NCI-H1105 (cell line): Measurements from ENCODE around the gene LPP.
A peak's percentile ranks its signal among the peaks of the same experiment; 100 is the strongest.

Experiments used
- DNase-seq: peaks from one replicate; lab custom pipeline; 2025; lab: John Stamatoyannopoulos, UW

Gene LPP

DNA sequence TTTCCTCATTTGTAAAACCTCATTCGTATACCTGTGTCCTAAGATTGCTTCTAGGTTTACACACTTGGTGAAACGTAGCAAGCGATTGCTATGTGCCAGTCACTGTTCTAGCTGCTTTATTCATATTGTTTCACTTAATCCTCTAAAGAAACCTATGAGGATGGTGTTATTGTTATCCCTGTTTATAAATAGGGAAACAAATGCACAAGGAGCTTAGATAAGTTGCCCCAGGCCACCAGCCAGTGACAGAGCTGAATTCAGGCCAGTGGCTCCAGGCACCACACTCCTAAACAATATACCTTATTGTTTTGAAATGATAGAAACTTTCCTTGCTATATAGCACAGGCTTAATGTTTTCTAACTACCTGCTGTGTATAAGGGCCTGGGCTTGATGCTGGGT lies 44.0 kb downstream of the LPP start:
- DNase-seq, result no peak

DNA sequence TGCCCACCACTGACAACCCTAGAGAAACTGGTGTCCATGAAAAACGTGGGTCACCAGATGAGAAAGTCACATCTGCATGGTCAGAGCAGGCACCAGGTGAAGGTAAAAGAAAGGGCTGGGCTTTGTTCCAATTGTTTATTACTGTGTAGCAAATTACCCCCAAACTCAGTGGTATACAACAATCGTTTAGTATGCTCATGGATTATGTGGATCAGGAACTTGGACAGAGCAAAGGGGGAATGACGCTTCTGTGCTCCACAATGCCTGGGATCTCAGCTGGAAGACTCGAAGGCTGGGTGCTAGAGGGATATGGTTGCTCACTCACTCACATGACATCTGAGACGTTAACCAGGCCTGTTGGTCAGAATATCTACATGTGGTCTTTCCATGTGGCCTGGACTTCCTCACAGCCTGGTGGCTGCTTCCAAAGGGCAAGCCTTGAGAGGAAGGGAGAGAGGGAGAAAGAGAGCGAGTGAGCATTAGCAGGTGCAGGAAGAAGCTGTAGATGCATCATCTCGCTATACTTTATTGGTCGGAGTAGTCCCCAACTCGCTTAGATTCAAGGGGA lies 44.9 kb downstream of the LPP start:
- DNase-seq, result no peak

DNA sequence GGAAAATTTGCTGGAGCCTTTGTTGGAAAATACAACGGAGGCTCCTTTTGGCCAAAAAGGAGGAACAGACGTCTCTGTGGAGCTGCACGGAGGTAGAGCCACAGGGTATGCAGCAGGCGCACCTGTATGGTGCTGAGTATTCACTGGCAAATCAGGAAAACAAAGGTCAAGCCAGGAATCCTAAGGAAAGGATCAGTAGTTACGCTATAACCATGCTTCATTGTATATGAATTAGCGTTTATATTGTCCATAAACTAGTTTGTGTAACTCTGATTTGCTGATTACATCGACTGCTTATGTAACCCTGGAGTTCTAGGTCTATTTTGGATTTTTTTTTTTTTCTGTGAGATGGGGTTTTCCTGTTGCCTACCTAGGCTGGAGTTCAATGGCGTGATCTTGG lies 45.4 kb downstream of the LPP start:
- DNase-seq, result no peak

DNA sequence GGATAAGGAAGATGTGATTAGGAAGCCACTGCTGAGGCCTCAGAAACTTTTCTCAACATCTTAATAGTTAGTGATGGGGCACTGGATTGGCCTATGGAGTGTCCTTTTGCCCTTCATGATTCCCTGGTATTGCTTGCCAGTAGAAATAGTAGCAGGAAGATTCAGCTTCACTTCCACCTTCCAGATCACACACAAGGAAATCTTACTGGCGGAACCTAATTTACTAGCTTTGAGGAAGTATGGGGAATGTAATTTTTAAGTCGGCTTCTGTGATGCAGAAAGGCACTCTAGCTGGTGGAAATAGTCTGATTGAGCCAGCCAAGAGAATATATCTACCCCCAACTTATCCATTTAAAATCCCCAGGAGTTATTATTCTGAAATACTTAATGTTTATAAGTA lies 46.5 kb downstream of the LPP start:
- no peak for DNase-seq

DNA sequence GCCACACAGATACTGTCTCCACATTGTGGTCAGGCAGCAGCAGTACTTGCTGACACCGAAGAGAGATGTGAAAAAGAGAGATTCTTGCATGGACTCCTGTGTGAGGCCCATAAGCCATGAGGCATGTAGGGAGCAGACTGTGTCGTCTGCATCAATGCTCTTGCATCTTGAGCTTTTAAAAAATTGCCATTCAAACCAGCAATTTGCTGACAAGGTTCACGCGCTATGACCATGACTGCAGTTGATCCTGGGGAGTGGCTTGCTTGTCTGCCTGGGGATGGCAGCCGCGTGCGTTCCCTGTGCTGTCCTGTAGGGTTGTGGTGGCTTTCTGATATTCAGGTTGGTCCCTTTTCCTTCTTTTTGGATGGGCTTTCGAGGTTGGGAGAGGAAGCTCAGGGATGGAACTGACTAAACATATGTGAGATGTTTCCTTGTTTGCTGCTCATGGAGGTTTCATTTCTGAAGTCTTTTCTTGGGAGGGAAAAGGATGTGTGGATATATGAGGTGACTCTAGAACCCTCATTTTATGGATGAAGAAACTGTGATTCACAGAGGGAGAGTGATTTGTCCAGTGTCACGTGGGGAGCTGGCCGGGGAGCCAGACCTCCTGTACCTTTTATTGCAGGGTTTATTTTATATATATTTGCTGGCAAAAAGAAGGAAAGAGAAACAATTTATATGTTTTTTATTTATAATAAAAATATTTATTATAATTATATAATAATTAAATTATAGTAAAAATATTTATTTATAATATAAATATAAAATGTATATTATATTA lies 48.6 kb downstream of the LPP start:
- DNase-seq, result no peak

DNA sequence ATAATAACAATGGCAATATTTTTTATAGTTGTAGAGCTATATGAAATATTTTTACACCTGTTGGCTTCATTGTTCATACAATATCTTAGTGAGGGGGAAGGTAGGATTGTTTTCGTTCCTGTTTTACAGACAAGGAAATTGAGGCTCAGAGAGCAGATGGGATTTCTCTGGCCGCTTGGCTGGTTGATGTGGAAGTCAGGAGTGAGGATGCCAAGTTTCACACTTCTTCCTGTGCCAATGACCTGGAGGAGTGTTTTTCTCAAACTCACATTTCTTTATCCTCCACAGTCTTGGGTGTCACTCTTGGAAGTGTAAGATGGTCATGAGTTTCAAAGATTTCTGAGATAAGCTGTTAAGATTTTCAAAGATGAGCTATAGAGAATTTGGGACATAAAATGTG lies 50.6 kb downstream of the LPP start:
- no peak for DNase-seq

DNA sequence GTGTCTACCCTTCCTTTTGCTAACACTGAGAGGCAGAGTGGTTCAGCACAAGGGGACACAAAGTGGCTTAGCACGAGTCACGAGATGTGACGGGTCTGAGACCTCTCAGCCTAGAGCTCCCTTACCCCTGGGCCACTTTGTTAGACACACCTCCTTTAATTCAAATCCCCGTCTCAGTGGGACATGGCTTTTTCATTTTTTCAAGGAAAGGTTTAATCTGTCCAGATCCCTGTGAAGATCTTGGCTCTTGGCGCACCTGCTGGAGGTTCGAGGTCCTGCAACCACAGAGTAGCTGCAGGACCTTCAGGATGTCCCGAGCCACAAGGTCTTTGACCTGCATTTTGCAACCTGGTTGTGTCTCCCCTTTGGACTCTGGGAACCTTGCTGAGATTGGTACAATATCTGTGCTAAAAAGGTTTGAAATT lies 52.0 kb downstream of the LPP start:
- DNase-seq, result no peak

DNA sequence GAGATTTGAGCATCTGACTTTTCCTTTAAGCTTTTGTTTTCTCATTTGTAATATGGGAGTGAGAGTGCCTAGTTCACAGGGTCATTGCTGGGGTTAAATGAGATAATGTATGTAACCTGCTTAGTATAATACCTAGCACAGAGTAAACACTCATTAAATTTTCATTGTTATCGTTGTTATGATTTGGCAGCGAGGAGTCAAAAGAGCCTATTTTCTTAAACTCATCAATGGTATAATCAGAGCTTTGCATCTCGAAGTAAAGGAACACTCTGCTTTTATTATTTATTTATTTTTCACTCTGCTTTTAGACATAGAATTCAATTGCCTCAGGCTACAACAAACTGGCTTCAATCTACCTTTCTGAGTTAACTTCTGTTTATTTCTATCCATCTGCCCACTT lies 52.8 kb downstream of the LPP start:
- no peak for DNase-seq

DNA sequence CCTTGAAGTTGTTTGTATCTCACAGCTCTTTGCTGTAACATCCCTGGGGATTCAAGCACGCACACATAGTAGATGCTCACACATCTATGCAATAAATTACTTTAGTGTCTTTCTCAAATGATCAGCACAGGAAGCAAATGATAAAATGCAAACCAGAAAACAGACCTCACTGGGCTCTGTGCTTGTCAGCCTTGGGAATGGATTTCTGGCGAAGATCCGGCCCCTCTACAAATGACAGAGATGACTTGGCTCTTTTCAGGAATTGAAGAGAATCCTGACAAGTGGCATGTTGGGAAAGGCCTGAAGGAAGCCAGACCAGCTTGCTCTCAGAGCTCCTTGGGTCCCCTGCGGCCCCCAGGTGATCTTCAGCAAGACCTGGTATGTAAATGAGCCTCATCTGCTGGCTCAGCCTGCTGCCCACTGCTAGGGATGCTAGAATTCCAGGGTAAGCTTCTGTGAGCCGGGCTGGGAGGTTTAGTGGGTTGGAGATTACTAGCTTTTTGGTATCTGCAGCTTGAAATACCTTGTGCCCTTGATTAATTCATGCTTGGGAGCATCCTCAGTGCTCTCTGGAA lies 54.1 kb downstream of the LPP start:
- no peak for DNase-seq

DNA sequence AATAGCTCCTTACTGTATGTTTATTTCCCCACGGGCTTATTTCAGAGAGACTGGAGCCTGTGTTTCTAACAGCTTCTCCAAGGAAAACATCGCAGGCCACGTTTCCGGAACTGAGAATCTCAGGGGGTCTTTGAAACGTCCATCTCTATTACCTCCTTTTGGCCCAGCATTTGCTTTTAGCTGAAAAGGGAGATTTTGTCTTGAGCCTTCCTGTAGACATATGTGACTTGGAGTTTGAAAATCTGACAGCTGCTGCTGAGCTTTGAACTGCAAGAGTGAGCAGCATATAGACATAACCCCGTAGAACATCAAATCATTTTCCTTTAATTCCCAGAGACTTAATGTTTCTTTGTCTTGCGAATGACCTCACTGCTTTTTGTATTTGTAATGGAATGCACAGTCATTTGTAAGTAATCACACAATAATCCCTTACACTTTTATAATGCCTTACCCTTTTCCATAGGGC lies 54.6 kb downstream of the LPP start:
- DNase-seq, result no peak

DNA sequence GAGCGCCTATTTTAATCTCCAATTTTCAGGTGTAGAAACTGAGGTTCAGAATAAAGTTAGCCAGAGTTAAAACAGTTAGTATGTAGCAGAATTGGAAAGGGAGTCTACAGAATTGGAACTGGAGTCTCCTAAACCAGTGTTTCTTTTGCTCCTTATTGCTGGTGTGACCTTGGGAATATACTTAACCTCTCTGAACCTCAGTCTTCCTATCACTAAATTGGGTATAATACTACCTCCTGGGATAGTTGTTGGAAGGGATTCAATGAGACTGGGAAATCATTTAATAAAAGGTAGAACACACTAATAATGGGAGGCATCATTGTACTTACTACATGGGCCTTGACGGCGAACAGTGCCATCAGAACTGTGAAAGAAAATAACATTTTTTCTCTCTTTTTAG lies 55.1 kb downstream of the LPP start:
- no peak for DNase-seq

DNA sequence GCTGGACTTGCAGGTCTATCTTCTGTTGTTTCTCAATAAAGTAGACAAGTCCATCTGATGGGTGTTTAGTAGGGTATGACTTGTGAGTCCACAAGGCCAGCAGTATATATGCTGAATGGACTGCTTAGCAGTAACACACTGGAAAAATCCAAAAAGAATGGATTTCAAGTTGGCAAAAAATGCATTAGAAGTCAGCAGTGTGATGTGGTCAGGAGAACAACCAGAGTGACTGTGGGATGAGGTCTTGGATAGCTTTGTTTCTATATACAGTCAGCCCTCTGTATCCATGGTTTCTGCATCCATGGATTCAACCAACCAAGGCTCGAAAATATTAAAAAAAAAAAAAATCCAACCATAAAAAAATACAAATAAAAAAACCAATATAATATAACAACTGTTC lies 55.8 kb downstream of the LPP start:
- DNase-seq, result no peak

DNA sequence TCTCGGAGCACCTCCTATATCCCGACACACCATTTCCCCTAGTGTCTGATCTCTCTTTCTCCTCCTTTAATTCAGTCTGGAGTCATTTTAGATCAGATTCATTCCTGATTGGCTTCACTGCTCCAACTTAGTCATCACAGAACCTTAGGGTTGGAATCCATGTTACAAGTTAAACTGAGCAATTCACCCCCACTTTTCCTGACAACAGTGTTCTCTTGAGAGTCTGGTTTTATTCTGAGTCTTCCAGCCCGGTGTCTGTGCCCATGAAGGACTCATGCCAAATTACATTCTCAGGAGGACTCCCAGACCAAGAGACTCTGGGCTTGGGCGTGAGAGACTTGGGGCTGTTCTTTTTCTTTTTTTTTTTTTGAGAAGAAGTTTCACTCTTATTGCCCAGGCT lies 57.5 kb downstream of the LPP start:
- DNase-seq, result no peak

DNA sequence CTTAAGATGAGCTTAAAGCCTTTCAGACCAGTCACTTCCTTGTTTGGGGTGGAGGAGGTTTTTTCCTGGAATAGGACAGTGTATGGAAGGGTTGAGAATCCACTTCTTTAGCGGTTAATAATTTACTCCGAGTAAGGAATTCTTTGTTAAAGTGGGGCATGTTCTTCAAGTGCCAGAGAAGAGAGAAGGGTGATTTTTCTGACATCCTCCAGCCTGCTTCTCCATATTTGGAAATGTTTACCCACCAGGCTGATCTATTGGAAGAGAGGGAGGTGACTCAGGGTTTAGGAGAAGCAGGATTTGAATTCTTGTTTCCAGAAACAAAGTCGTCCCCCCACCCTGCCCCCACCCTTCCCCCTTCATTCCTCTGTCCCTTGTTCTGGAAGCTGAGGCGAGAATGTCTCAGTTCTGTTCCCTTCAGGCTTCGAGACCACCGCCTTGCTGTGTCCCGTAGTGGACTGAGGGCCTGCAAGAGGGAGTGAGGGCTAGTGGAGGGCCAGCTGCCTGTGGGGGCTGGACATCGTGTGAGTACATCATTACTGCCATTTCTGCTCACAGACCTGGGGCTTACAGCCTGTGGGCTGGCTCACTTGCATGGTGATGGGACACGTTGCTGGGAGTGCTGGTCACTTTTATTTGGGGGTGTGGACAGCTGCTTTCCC lies 58.5 kb downstream of the LPP start:
- DNase-seq, result no peak

DNA sequence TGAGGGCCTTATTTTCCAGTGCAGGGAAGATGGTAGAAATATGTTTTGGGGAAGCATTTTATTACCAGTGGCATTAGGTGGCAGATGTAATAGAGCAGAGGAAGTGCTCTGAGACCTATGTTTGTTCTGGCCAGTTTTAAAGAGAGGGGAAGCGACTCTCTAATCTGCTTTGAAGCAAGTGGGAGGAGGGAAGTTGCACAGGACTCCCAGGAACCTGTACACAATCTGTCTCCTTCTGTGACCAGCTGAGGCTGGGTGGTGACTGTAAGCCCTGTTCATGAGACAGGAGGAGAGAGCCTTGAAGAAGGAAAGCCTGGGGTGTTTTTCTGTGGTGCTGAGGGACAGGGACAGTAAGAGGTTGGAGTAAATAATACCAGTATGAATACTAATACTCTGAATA lies 60.5 kb downstream of the LPP start:
- no peak for DNase-seq

DNA sequence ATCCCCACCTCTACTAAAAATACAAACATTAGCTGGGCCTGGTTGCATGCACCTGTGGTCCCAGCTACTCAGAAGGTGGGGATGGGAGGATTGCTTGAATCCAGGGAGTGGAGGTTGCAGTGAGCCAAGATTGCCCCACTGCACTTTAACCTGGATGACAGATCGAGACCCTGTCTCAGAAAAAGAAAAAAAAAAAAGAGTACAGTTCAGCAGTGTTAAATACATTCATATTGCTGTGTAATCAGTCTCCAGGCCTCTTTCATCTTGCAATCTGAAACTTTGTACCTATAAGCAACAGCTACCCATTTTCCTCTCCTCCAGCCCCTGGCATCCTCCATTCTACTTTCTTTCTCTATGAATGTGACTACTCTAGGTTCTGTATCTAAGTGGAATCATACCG lies 61.2 kb downstream of the LPP start:
- no peak for DNase-seq

DNA sequence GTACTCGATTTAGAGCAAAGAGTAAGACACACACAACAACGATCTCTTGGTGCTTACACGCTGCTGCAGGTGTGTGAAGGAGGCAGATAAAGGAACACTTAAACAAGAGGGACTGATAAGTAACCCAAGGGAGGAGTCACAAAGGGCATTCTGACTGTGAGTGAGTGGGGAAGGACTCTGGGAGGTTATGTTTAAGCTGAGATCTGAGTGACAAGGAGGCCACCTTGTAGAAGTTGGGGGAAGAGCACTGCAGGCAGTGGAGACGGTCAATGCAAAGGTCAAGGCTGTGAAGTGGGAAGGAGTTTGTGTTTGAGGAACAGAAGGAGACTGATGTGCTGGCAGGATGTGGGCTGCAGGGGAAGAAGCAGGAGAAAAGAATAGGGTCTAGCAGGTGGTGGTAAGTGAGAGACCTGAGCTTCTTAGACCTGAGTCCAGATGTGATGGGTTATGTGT lies 63.1 kb downstream of the LPP start:
- no peak for DNase-seq

DNA sequence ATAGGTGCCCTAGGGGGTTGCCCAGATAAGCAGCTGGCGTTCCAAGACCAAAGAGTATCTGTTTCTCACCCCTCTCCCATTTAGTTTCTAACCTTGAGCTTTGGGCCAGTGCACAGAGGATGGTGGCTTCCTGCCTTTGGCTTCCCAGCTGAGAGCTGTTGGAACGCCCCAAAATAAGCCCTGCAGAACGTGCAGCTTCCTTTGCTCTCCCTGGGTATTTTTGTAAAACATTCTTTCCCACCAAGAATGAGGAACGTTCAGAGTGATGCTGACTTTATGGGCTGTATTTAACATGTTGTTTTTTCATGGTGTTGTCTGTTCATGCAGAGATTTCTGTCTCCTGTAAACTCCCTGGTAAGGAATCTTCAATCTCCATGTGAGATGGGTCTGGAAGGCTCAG lies 63.8 kb downstream of the LPP start:
- DNase-seq, result no peak

DNA sequence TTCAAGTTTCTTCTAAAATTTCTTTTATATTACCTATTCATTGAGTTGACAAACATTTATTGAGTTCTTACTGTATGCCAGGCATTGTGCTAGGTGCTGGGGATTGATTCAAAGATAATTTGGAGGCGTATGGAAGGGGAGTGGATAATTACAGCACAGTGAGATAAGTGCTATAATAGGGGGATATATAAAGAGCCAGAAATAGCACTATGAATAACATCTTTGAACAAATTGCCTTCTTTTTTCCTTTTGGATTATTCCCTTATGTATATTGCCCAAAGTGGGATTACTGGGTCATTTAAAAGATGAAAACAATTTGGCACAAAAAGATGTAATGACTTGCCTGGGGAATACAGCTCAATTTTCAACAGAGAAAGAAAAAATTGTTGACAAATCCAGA lies 64.6 kb downstream of the LPP start:
- DNase-seq, result peak; percentile 34

DNA sequence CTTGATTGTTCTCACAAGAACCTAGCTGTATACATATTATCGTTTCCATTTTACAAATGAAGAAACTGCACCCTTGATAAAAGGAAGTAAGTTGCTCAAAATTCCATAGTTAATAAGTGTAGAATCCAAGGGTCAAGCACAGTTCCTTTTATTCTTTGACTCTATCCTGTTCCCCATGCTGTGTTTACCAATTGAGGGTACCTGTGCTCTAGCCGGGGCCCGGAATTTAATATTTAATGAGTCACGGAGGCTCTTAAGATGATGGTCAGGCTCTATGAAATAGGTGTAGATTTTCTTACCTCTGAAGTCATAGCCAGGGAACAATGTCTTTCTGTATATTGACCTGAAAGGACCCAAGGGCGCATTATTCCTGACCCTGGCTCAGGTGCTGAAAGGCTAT lies 65.2 kb downstream of the LPP start:
- no peak for DNase-seq

DNA sequence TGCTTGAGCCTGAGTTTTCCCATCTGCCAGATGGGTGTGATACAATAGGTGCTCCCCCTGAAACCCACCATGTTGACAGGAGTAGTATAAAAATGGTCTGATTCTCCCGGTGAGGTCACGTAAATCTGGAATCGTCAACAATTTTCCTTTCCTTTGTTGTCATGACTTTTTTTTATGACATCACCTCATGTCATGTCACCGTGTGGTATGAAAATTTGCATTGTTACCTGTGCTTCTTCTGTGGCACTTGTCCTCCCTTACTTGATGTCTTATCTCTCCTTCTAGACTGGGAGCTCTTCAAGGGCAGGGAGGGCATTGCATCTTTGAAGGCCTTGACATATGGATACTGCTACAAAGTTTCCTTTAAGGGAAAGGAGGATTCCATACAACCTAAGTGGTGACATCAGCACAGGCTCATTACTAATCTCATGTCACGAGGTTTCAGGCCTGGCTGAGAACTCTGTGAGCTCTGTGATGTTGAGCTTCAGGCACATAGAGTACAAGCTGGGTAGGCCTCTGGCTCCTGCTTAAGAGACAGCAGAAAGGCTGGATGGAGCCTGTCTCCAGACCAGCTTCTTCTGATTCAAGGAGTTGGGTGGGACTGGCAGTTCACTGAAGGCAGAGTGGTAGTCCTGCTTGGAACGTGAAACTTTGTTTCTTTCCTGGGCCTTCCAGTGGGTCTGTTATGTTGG lies 66.3 kb downstream of the LPP start:
- no peak for DNase-seq
